ENCODE measurements around the gene CYREN.
"Not testable (repeated sequence)": the region's sequence is repeated elsewhere in the genome, so short reads cannot be mapped to it uniquely, and the experiment has no call there.

The CYREN gene

DNA sequence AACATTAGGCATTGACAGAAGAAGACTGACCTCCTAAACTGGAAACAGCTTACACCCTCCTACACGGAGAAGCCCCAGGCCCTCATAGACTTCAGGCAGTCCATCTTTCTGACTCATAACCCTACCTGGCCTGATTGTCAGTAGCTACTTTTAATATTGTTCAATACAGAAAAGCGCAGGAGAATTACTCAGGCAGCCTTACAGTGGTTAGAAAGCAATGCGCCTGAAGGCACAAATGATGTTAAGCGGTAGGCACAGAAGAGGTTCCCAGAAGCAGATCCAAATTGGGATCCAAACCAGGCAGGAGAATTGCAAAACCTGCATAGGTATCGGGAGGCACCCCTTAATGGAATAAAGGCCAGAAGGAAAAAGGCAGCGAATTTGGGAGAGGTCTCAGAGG is 5.4 kb upstream of the CYREN start:
- DNase-seq: no peak

DNA sequence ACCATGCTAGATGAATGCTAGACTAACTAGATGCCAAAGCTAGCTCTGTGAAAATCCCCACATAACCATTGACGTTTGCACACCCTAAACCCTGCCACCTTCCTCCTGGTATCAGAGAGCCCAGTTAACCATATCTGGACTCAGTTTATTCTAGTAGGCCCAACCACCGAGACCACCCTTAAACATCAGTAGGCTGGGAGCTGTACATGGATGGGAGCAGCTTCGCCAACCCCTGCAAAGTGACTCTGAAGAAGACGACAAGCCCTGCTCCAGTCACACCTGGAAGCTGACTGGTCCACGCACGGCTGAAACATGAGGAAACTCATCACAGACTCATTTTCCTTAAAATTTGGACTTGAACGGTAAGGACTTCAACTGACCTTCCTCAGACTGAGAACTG is 4.4 kb upstream of the CYREN start:
- no peak for DNase-seq

DNA sequence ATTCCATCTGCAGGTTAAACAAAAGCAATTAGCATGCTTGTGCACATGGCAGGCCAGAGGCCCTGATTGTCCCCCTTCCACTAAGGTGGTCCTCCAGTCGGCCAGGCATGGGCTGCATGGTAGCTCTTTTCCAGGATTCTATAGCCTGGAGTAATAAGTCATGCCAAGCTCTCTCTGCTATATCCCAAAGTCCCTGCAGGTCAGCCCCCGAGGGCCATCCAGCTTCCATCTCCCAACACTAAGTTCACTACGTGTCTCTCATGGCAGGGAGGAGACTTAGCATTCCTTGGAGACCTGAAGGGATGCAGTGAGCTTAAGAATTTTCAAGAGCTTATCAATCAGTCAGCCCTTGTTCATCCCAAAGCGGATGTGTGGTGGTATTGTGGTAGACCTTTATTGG is 3.4 kb upstream of the CYREN start:
- DNase-seq: not testable (repeated sequence)

GRCh38 chr7:135171581-135172291 is 1.2 kb upstream of the CYREN start:
- DNase-seq: not testable (repeated sequence)

- DNase-seq: not testable (repeated sequence)
These were observed 533 bp upstream of the CYREN start for GRCh38 chr7:135170998-135171481.

DNA sequence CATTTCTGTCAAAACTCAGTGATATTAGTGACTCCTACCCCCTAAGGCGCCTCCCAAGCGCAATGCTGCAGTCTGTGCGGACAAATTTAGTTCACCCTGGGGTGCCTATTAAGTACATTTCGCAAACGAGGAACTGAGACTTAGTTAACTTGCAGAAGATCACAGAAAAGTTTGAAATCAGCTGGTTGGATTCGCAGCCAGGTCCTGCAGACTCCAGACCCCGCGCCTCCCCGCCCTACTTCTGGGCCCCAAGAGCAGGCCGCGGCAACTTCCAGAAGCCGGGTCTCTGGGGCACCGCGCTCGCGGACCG is 588 bp downstream of the CYREN start:
- no peak for DNase-seq

DNA sequence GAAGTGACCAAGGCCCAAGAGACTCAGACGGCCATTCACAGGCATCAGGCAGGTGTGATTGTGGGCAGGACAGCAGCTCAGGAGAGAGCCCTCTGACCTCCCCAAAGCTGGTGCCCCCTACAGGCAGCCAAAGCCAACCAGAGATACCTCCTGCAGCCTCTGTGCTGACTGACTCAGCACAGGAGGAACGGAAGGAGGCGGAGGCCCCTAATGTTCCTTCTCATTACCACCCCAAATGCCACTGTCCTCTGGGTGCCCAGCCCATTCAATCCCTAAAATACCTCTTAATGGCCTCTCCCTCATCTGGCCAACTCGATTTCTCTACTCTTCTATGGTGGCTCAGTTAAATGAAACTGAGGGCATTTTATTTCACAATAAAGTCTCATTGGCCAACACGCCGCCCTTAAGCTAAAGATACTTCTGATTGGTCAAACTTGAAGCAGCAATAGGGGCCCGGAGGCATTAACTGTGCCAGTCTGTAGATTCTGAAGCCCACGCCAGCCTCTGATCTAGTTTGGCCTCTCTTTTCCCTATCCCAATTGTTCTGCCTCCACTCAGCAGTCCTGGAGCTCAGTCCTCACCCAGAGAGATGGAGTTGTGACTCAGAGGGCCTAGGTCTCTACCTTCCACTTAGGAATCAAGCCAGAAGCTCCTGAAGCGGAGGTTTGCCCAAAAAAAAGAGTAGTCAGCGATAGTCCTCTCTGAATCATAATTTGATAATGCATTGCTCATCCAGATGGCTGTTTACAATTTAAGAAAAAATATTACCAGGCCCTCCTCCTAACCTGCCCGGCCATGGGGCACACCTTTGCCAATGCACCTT is 1.2 kb downstream of the CYREN start:
- DNase-seq: peak; percentile 71 to 72

GRCh38 chr7:135168489-135169140 is 1.9 kb downstream of the CYREN start:
- DNase-seq: no peak

GRCh38 chr7:135168001-135168400 is 2.5 kb downstream of the CYREN start:
- peak; percentile 48 to 62 for DNase-seq

DNA sequence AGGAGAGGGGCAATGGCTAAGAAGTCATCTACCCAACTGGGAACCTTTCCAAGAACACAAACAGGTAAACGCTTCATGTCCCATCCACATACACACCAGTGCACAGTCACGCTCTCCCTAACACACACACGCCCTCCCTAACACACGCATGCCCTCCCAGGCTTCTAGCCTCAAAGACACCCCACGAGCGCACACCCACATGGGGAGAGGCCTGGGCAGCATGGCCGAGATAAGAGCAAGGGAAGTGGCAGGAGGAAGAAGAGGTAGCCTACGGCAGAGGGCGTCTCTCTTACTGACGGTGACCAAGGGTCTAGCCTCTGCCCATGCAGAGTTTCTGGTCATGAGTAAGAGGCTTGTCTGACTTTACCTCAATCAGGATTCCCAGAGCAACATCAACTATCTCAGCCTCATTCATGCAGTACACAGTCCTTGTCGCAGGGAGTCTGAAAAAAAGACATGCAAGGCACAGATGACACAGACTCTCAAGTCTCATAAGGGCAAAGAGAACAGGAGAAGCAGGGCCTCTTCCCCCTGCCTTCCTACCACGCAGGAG is 3.1 kb downstream of the CYREN start:
- DNase-seq: no peak

GRCh38 chr7:135166338-135166990 is 4.0 kb downstream of the CYREN start:
- no peak for DNase-seq

- no peak for DNase-seq
These were observed 4.6 kb downstream of the CYREN start for GRCh38 chr7:135165862-135166261.

- DNase-seq: no peak
These were observed 6.0 kb downstream of the CYREN start for GRCh38 chr7:135164357-135165061.

GRCh38 chr7:135162382-135163001 is 8.0 kb downstream of the CYREN start:
- DNase-seq: no peak

GRCh38 chr7:135161669-135162068 is 8.8 kb downstream of the CYREN start:
- no peak for DNase-seq

- DNase-seq: no peak
These were observed 9.5 kb downstream of the CYREN start for GRCh38 chr7:135160858-135161653.

DNA sequence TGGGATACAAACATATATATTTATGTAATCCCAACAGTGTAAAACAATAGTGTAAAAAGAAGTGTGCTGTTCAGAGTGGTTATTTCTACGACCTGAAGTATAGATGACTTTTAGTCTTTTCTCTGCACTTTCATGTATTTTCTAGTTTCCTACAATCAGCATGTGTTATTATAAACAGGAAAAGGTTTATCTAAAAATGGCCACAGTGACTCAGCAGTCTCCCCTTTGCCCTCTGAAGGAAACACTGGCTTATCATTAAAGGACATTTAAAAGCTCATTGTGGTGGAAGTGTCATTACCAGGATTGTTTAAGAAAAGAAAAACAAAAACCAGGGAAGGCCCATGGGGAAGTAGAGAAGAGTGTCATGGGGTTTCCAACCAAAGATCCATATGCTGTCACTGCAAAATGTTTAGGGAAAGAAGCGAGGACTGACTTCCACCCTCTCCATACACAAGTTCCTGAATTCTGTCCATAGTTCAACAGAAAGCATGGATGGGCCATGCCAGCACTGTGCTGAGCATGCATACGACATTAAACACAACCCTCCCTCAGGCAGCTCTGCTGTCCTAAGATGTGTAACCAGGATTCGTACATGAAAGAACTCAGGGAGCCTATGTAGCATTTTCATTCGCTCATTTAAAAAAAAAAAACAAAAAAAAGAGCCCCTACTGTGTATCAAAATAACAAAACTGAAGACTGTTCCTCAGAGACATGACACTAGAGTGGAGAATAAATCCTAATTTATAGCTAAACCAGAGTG is 10.2 kb downstream of the CYREN start:
- no peak for DNase-seq

DNA sequence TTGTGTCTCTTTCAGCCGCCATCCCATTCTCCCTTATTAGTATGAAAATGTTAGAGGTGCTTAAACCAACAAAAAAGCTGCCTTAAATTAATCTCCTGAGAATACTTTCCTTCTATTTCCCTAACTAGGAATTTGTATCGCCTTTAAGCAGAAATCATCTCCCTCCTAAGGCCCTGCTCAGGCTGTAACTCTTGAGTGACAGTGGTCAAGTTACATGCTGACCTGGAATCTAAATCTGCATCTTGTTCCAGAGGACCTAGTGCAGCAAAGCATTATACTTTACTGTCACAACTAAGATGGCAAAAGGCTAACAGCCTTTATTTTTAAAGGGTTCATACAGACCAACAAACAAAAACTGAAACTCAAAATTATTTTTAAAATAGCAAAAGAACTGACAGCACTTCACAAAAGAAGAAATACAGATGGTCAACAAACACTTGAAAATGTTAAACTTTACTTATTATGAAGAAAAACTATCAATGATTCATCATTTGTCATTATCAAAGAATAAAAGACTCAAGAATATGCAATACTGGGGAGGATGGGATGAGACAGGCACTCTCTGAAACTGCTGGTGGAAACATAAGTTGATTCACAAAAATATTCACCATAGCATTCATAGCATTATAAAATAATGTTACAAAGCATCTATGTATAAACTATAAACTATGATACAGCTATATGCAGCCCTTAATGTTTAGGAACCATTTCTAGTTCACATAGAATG is 11.0 kb downstream of the CYREN start:
- no peak for DNase-seq

DNA sequence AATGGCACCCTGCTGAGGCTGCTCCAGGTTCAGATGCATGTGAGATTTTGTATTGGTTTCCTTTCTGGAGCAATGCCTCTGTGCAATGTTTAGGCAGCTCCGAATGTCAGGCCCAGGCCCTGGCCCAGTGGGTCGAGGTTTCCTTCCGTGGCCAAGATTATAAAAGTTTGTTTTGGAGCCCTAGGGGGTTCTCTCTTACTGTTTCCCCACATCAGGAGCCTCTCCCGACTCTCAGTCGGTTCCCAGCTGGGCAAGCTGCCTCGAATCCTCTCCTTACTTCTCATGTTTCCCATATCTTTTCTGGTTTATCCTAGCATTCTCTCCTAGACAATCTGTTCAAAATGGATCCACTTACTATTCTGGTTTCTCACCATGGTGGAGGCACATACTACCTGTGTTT is 11.6 kb downstream of the CYREN start:
- no peak for DNase-seq

All from CD4-positive, alpha-beta T cell treated with Interleukin-1 beta for 1 hour (primary cell).